ENCODE measurements around the gene BRD3OS.

Gene BRD3OS

DNA sequence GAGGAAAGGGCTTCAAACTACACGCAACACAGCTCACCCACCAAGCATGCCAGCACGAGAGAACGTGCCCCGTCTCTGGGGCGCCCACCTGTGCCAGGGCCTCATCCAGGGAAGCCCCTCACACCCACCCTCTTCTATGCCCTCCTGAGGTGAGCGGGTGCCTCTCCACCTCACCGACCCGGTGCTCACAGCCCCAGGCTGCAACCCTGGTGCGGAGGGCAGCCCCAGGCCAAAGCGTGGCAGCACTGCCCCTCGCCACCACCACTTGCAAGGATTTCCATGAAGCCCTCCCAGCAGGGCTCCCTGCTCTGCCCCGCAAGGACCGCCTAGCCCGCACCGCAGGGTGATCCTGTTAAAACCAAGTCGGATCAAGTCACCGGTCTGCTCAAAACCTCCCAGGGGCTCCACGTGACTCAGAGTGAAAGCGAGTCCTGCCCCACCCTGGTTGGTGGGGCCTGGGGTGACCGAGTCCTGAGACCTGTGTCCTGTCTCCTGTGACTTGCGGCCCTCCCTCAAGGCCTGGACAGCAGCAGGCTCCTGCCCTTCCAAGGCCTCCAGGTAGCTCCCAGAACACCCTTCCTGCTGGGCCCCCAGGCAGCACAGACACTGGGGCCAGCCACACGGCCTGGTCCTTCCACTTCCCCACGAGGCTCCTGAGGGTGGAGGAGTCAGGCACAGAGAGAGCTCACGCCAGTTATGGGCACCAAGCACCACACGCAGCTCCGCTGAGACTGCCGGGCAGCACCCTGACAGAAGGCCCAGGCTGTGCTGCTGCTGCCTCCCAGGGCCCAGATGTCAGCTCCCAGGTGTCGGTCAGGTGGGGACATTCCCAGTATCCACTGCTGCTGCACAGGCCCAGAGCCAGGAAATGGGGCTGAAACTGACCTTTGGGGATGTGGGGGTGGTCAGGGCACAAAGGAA, 29.9 kb downstream of the BRD3OS start:
- no peak; the same call in 2 of the 3 replicates for ATAC-seq

DNA sequence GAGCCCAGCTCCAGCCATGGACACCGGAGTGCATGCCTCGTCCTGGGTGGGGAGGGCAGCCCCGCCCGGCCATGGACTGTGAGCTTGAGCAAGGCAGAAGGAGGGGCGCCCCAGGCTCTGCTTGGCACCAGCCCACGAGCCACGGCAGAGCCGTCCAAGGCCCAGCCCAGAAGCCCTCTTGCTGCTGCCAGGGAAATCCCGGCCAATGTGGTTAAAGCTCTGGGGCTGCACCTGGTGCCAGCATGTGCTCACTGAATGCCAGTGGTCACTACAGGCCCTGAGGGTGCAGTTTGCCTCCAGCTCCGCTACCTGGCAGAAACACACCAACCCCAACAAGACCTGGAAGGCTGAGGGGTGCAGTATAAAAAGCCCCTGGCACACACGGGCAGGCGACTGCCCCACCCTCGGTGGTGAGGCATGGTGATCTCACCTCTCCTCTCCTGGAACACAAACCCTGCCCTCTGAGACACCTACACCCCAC, 30.7 kb downstream of the BRD3OS start:
- TF ChIP-seq CSDC2 (CRISPR knock-in tag; IDR thresholded peaks at IDR 0.05), result no peak
- TF ChIP-seq TOX (CRISPR knock-in tag; IDR thresholded peaks at IDR 0.05; ENCODE audit: borderline replicate concordance), result no peak
- TF ChIP-seq RARB (CRISPR knock-in tag; IDR thresholded peaks at IDR 0.05), result no peak
- TF ChIP-seq, protein P1, sequence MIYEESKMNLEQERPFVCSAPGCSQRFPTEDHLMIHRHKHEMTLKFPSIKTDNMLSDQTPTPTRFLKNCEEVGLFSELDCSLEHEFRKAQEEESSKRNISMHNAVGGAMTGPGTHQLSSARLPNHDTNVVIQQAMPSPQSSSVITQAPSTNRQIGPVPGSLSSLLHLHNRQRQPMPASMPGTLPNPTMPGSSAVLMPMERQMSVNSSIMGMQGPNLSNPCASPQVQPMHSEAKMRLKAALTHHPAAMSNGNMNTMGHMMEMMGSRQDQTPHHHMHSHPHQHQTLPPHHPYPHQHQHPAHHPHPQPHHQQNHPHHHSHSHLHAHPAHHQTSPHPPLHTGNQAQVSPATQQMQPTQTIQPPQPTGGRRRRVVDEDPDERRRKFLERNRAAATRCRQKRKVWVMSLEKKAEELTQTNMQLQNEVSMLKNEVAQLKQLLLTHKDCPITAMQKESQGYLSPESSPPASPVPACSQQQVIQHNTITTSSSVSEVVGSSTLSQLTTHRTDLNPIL (CRISPR knock-in tag; IDR thresholded peaks at IDR 0.05; ENCODE audit: low read depth), result no peak
- TF ChIP-seq, protein P2, sequence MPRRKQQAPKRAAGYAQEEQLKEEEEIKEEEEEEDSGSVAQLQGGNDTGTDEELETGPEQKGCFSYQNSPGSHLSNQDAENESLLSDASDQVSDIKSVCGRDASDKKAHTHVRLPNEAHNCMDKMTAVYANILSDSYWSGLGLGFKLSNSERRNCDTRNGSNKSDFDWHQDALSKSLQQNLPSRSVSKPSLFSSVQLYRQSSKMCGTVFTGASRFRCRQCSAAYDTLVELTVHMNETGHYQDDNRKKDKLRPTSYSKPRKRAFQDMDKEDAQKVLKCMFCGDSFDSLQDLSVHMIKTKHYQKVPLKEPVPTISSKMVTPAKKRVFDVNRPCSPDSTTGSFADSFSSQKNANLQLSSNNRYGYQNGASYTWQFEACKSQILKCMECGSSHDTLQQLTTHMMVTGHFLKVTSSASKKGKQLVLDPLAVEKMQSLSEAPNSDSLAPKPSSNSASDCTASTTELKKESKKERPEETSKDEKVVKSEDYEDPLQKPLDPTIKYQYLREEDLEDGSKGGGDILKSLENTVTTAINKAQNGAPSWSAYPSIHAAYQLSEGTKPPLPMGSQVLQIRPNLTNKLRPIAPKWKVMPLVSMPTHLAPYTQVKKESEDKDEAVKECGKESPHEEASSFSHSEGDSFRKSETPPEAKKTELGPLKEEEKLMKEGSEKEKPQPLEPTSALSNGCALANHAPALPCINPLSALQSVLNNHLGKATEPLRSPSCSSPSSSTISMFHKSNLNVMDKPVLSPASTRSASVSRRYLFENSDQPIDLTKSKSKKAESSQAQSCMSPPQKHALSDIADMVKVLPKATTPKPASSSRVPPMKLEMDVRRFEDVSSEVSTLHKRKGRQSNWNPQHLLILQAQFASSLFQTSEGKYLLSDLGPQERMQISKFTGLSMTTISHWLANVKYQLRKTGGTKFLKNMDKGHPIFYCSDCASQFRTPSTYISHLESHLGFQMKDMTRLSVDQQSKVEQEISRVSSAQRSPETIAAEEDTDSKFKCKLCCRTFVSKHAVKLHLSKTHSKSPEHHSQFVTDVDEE (CRISPR knock-in tag; IDR thresholded peaks at IDR 0.05), result no peak
- TF ChIP-seq, protein P3, sequence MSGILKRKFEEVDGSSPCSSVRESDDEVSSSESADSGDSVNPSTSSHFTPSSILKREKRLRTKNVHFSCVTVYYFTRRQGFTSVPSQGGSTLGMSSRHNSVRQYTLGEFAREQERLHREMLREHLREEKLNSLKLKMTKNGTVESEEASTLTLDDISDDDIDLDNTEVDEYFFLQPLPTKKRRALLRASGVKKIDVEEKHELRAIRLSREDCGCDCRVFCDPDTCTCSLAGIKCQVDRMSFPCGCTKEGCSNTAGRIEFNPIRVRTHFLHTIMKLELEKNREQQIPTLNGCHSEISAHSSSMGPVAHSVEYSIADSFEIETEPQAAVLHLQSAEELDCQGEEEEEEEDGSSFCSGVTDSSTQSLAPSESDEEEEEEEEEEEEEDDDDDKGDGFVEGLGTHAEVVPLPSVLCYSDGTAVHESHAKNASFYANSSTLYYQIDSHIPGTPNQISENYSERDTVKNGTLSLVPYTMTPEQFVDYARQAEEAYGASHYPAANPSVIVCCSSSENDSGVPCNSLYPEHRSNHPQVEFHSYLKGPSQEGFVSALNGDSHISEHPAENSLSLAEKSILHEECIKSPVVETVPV (CRISPR knock-in tag; IDR thresholded peaks at IDR 0.05), result no peak
- no peak for TF ChIP-seq ZFP30 (CRISPR knock-in tag; IDR thresholded peaks at IDR 0.05)
- TF ChIP-seq, protein P4, sequence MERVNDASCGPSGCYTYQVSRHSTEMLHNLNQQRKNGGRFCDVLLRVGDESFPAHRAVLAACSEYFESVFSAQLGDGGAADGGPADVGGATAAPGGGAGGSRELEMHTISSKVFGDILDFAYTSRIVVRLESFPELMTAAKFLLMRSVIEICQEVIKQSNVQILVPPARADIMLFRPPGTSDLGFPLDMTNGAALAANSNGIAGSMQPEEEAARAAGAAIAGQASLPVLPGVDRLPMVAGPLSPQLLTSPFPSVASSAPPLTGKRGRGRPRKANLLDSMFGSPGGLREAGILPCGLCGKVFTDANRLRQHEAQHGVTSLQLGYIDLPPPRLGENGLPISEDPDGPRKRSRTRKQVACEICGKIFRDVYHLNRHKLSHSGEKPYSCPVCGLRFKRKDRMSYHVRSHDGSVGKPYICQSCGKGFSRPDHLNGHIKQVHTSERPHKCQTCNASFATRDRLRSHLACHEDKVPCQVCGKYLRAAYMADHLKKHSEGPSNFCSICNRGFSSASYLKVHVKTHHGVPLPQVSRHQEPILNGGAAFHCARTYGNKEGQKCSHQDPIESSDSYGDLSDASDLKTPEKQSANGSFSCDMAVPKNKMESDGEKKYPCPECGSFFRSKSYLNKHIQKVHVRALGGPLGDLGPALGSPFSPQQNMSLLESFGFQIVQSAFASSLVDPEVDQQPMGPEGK (CRISPR knock-in tag; IDR thresholded peaks at IDR 0.05; ENCODE audit: borderline replicate concordance), result no peak
- no peak for TF ChIP-seq ESRRG (CRISPR knock-in tag; IDR thresholded peaks at IDR 0.05)
- no peak for TF ChIP-seq ZC3H10 (CRISPR knock-in tag; IDR thresholded peaks at IDR 0.05)
- no peak for TF ChIP-seq ARNTL (CRISPR knock-in tag; IDR thresholded peaks at IDR 0.05; ENCODE audit: borderline replicate concordance, low read depth)
- no peak for TF ChIP-seq ZNF565 (CRISPR knock-in tag; conservative IDR thresholded peaks at IDR 0.05; ENCODE audit: low read depth)
- no peak for TF ChIP-seq GLIS3 (CRISPR knock-in tag; IDR thresholded peaks at IDR 0.05)
- no peak for TF ChIP-seq PPARA (CRISPR knock-in tag; IDR thresholded peaks at IDR 0.05; ENCODE audit: borderline replicate concordance)
- TF ChIP-seq ZNF8 (CRISPR knock-in tag; IDR thresholded peaks at IDR 0.05), result no peak
- TF ChIP-seq ZFP3 (CRISPR knock-in tag; IDR thresholded peaks at IDR 0.05), result no peak
- TF ChIP-seq ZNF70 (CRISPR knock-in tag; IDR thresholded peaks at IDR 0.05), result no peak
- ATAC-seq, result peak; percentile 82

More for the DNA sequence above, 29.9 kb downstream of the BRD3OS start:
- TF ChIP-seq ESRRG (CRISPR knock-in tag; IDR thresholded peaks at IDR 0.05), result no peak
- TF ChIP-seq, protein P2 (CRISPR knock-in tag; IDR thresholded peaks at IDR 0.05), result no peak
- no peak for TF ChIP-seq OSR1 (CRISPR knock-in tag; IDR thresholded peaks at IDR 0.05)
- TF ChIP-seq RARB (CRISPR knock-in tag; IDR thresholded peaks at IDR 0.05), result no peak

Measured in SK-N-SH treated with all-trans-retinoic acid at 6 μM for 48 hours (cell line).